DOHH2 (cell line): ENCODE measurements around the gene RAB38.

Source experiments
- H3F3A ChIP-seq: fragments of 200-600 bp; sonication (generic), shearing (Covaris generic); 2 replicates; pipeline ENCODE4 v1.6.0; 2016; ENCODE audit warnings: antibody characterized with exemption, mild to moderate bottlenecking; ENCODE audit not compliant: control insufficient read depth, insufficient read depth
- H3K27ac ChIP-seq: fragments of 200-600 bp; sonication (generic); 2 replicates; pipeline ENCODE4 v1.5.1; 2014; ENCODE audit warnings: low read depth, mild to moderate bottlenecking, low read length, moderate library complexity
- H3K27me3 ChIP-seq: fragments of 200-600 bp; sonication (generic); 2 replicates; pipeline ENCODE4 v1.6.1; 2014; ENCODE audit warnings: mild to moderate bottlenecking, low read length, mixed read lengths; ENCODE audit not compliant: control insufficient read depth
- H3K36me3 ChIP-seq: fragments of 200-600 bp; sonication (generic); 2 replicates; pipeline ENCODE4 v1.6.1; 2014; ENCODE audit warnings: mild to moderate bottlenecking, low read length, moderate library complexity, mixed read lengths; ENCODE audit not compliant: control insufficient read depth
- H3K4me1 ChIP-seq: fragments of 200-600 bp; sonication (generic); 2 replicates; pipeline ENCODE4 v1.6.1; 2014; ENCODE audit warnings: mild to moderate bottlenecking, low read length, mixed read lengths; ENCODE audit not compliant: control insufficient read depth
- H3K4me2 ChIP-seq: fragments of 200-600 bp; sonication (generic); 2 replicates; pipeline ENCODE4 v1.6.0; 2014; ENCODE audit warnings: mild to moderate bottlenecking, low read length, moderate library complexity
- H3K4me3 ChIP-seq: fragments of 200-600 bp; sonication (generic); 2 replicates; pipeline ENCODE4 v1.5.1; 2014; ENCODE audit warnings: mild to moderate bottlenecking, low read length, mixed read lengths
- H3K79me2 ChIP-seq: fragments of 200-600 bp; sonication (generic); 2 replicates; pipeline ENCODE4 v1.6.1; 2014; ENCODE audit warnings: mild to moderate bottlenecking, low read length, mixed read lengths; ENCODE audit not compliant: control insufficient read depth
- H3K9me2 ChIP-seq: fragments of 200-600 bp; sonication (generic); replicated peaks from 2 replicates; pipeline ENCODE4 v1.6.1; 2014; ENCODE audit warnings: mild to moderate bottlenecking, low read length, mixed read lengths; ENCODE audit not compliant: control insufficient read depth
- H3K9me3 ChIP-seq: fragments of 200-600 bp; sonication (generic); 2 replicates; pipeline ENCODE4 v1.6.1; 2014; ENCODE audit warnings: antibody characterized with exemption, low read length, mixed read lengths; ENCODE audit not compliant: control insufficient read depth, insufficient read depth
- H4K20me1 ChIP-seq: fragments of 200-600 bp; sonication (generic); 2 replicates; pipeline ENCODE4 v1.6.0; 2014; ENCODE audit warnings: low read depth, mild to moderate bottlenecking, antibody characterized with exemption, low read length, moderate library complexity; ENCODE audit not compliant: control insufficient read depth, insufficient read depth
- CTCF ChIP-seq: fragments of 200-600 bp; sonication (generic); IDR thresholded peaks from one replicate; pipeline ENCODE4 v1.5.1; 2014; ENCODE audit warnings: antibody characterized with exemption, mild to moderate bottlenecking, low read depth, low read length; ENCODE audit not compliant: poor library complexity, severe bottlenecking
- EZH2phosphoT487 ChIP-seq: fragments of 200-600 bp; sonication (generic); IDR thresholded peaks from 2 replicates; pipeline ENCODE4 v1.6.1; 2017; ENCODE audit warnings: borderline replicate concordance, mild to moderate bottlenecking, antibody characterized with exemption, low read length, moderate library complexity, mixed read lengths

Gene RAB38

GRCh38 chr11:88151709-88152265 is 23.5 kb downstream of the RAB38 start:
- Histone ChIP-seq H3K79me2 (no peaks in the 10 kb centered on the region), H3K9me3 (peaks cover 5% of the 10 kb centered on the region), H3K9me2 (no peaks in the 10 kb centered on the region), H3K4me2 (no peak overlapping the region), H3K4me3 (no peak overlapping the region), H3K4me1 (no peaks in the 10 kb centered on the region), H3K36me3 (no peaks in the 10 kb centered on the region), H3F3A (no peaks in the 10 kb centered on the region), H4K20me1 (no peaks in the 10 kb centered on the region), H3K27ac (no peak overlapping the region), H3K27me3 (no peaks in the 10 kb centered on the region)
- no peak for TF ChIP-seq CTCF
- TF ChIP-seq EZH2phosphoT487, result no peak

GRCh38 chr11:88146106-88146505 is 29.1 kb downstream of the RAB38 start:
- Histone ChIP-seq H4K20me1 (no peaks in the 10 kb centered on the region), H3K9me3 (no peaks in the 10 kb centered on the region), H3K9me2 (no peaks in the 10 kb centered on the region), H3K36me3 (no peaks in the 10 kb centered on the region), H3K4me2 (no peak overlapping the region), H3K4me3 (no peak overlapping the region), H3K27ac (no peak overlapping the region), H3K27me3 (no peaks in the 10 kb centered on the region), H3F3A (no peaks in the 10 kb centered on the region), H3K79me2 (no peaks in the 10 kb centered on the region), H3K4me1 (no peaks in the 10 kb centered on the region)
- TF ChIP-seq EZH2phosphoT487 (no peak), CTCF (no peak)

- Histone ChIP-seq H3K79me2 (no peaks in the 10 kb centered on the region), H3K9me2 (no peaks in the 10 kb centered on the region), H4K20me1 (no peaks in the 10 kb centered on the region), H3K27ac (no peak overlapping the region), H3K4me2 (no peak overlapping the region), H3K4me3 (no peak overlapping the region), H3K36me3 (no peaks in the 10 kb centered on the region), H3K27me3 (no peaks in the 10 kb centered on the region), H3F3A (no peaks in the 10 kb centered on the region), H3K9me3 (no peaks in the 10 kb centered on the region; the same call in 1 of the 2 replicates), H3K4me1 (no peaks in the 10 kb centered on the region)
- no peak for TF ChIP-seq EZH2phosphoT487
- no peak for TF ChIP-seq CTCF
These were observed 35.4 kb downstream of the RAB38 start for GRCh38 chr11:88139865-88140264.
